HepG2 (cell line): ENCODE measurements around the gene ST3GAL4. TPM values are rescaled to one million over a fixed set of nuclear protein-coding genes. Genes with fewer than 3 reads are reported as not detected.

ENCODE experiments used
- ATAC-seq: fragments of 200-7000 bp; cut with Tn5 transposase; 3 replicates; pipeline ENCODE4 v1.9.1; 2020; ENCODE audit warnings: mild to moderate bottlenecking, moderate library complexity
- BruUV-seq: library from RNA; stranded (reverse); fragments of 400-500 nt; replicated peaks from 2 replicates; lab custom pipeline; 2021; lab: Mats Ljungman, UMichigan
- CTCF ChIA-PET: fragments of 300-600 bp; formaldehyde crosslinking; extraction: SDS; loops from one replicate; lab custom pipeline; 2021; ENCODE audit warnings: low total read pairs, inconsistent platforms, low intra/inter-chr PET ratio; lab: Yijun Ruan, JAX
- POLR2A ChIA-PET: fragments of 350-600 bp; sonication (Branson Sonifier 250); formaldehyde crosslinking; loops from one replicate; lab custom pipeline; 2020; ENCODE audit warnings: antibody characterized with exemption, inconsistent platforms; lab: Yijun Ruan, JAX
- DNase-seq: peaks from one replicate; pipeline ENCODE4 v3.0.0-alpha.2; 2015; ENCODE audit warnings: low spot score
- FAIRE-seq: peaks from 3 replicates; lab custom pipeline; 2011; peaks lifted over from hg19 to GRCh38; lab: Jason Lieb, UNC
- H2AFZ ChIP-seq: one replicate; pipeline ENCODE4 v1.6.1; 2011; ENCODE audit warnings: low read length, inconsistent platforms
- H3K27ac ChIP-seq: fragments of 300-600 bp; 3 replicates; pipeline ENCODE4 v1.8.0; 2011; ENCODE audit warnings: mixed run types, mild to moderate bottlenecking, mixed read lengths, low read length, inconsistent platforms; ENCODE audit not compliant: insufficient read depth; ENCODE audit errors: extremely low read length
- H3K27me3 ChIP-seq, 2 experiments: fragments of 200-600 bp in 1 of 2; 2 replicates in 1 of 2; 3 replicates in 1 of 2; pipeline versions ENCODE4 v1.6.0 to v1.8.0; 2011; ENCODE audit warnings: low read length in 2 of 2, mild to moderate bottlenecking in 2 of 2, moderate library complexity in 2 of 2, inconsistent platforms in 1 of 2; ENCODE audit not compliant: insufficient read depth in 2 of 2, control insufficient read depth in 1 of 2
- H3K36me3 ChIP-seq, 2 experiments: fragments of 200-600 bp in 1 of 2; replicated peaks in 1 of 2; 2 replicates in 1 of 2; 3 replicates in 1 of 2; pipeline versions ENCODE4 v1.5.1 to v1.8.0; 2011; ENCODE audit warnings: low read length in 2 of 2, inconsistent platforms in 1 of 2; ENCODE audit not compliant: insufficient read depth in 2 of 2, control insufficient read depth in 1 of 2
- H3K4me1 ChIP-seq: 2 replicates; pipeline ENCODE4 v1.5.1; 2012; ENCODE audit warnings: low read length, inconsistent platforms; ENCODE audit not compliant: insufficient read depth
- H3K4me2 ChIP-seq: 2 replicates; pipeline ENCODE4 v1.6.0; 2011; ENCODE audit warnings: low read depth, low read length, inconsistent platforms
- H3K4me3 ChIP-seq, 3 experiments: fragments of 200-600 bp in 1 of 3; sonication (generic), shearing (Covaris generic) in 1 of 3; replicated peaks in 1 of 3; 2 replicates each; pipeline ENCODE4 v1.5.1; 2011 to 2016; ENCODE audit warnings: low read length in 3 of 3, inconsistent platforms in 2 of 3, low read depth in 2 of 3, mild to moderate bottlenecking in 2 of 3, control low read depth in 1 of 3, mixed read lengths in 1 of 3; ENCODE audit not compliant: insufficient read depth in 1 of 3
- H3K79me2 ChIP-seq: one replicate; pipeline ENCODE4 v1.6.1; 2011; ENCODE audit warnings: low read length, inconsistent platforms; ENCODE audit not compliant: insufficient read depth
- H3K9ac ChIP-seq: 2 replicates; pipeline ENCODE4 v1.6.0; 2011; ENCODE audit warnings: mild to moderate bottlenecking, low read depth, low read length, inconsistent platforms; ENCODE audit not compliant: insufficient read depth
- H3K9me3 ChIP-seq: 2 replicates; pipeline ENCODE4 v1.5.1; 2012; ENCODE audit warnings: mild to moderate bottlenecking, low read length
- H4K20me1 ChIP-seq: 2 replicates; pipeline ENCODE4 v1.6.0; 2011; ENCODE audit warnings: inconsistent platforms, mild to moderate bottlenecking, low read length, moderate library complexity; ENCODE audit not compliant: insufficient read depth
- MAFF ChIP-seq: IDR thresholded peaks from 2 replicates; pipeline ENCODE4 v1.6.1; 2011; ENCODE audit warnings: low read depth, low read length, improper control_type of control experiment
- MAFK ChIP-seq, 2 experiments: IDR thresholded peaks in 1 of 2; conservative IDR thresholded peaks in 1 of 2; 2 replicates each; pipeline ENCODE4 v1.6.1; 2011; ENCODE audit warnings: improper control_type of control experiment in 2 of 2, low read length in 2 of 2
- PRDM10 ChIP-seq: sonication (generic); formaldehyde crosslinking; IDR thresholded peaks from 2 replicates; pipeline ENCODE4 v1.4.0; 2020; ENCODE audit warnings: low read depth, missing genetic modification reagents
- SCMH1 ChIP-seq: sonication (generic); formaldehyde crosslinking; IDR thresholded peaks from 2 replicates; pipeline ENCODE4 v1.9.0; 2021; ENCODE audit warnings: missing genetic modification reagents, mild to moderate bottlenecking, borderline replicate concordance
- TARDBP ChIP-seq: sonication (generic); formaldehyde crosslinking; IDR thresholded peaks from 2 replicates; pipeline ENCODE4 v1.8.0; 2022; ENCODE audit warnings: mild to moderate bottlenecking, missing genetic modification reagents
- ZNF746 ChIP-seq: sonication (generic); formaldehyde crosslinking; IDR thresholded peaks from 2 replicates; pipeline ENCODE4 v1.8.0; 2022; ENCODE audit warnings: mild to moderate bottlenecking, missing genetic modification reagents
- WGBS: methylation state at CpG from one replicate; pipeline ENCODE4 v1.1.6; 2017; ENCODE audit warnings: low lambda C conversion rate; 5-methylcytosine and 5-hydroxymethylcytosine counted together
- in situ Hi-C: cut with HindIII; loops from 2 replicates; pipeline ENCODE4 v1.10.0; 2017; ENCODE audit warnings: low pct_unique_long_range_greater_than_20kb; ENCODE audit not compliant: extremely low pct_ligation_motif_present
- intact Hi-C: fragments of 100-400 bp; cut with micrococcal nuclease; formaldehyde crosslinking; loops from one replicate; pipeline ENCODE4 v1.10.0; 2022; ENCODE audit not compliant: unreplicated experiment
- polyA plus RNA-seq, 8 experiments: library from polyadenylated mRNA; depleted of rRNA in 3 of 8; stranded (reverse) in 7 of 8; unstranded in 1 of 8; fragments of >200 nt; fragmentation: Illumina TruSeq in 4 of 8; extraction: Trizol in 4 of 8; gene quantifications; 2 replicates each; pipeline versions ENCODE4 v1.2.1 to v1.2.3, GENCODE V29; 2011 to 2016; ENCODE audit warnings: low read depth in 4 of 8, missing spikeins in 1 of 8, mixed read lengths in 1 of 8; ENCODE audit not compliant: insufficient read depth in 1 of 8
- total RNA-seq, 5 experiments: library from RNA; depleted of rRNA; stranded (reverse); fragments of >200 nt; fragmentation: Illumina TruSeq; extraction: Trizol; gene quantifications; 2 replicates each; pipeline ENCODE4 v1.2.3, GENCODE V29; 2016; ENCODE audit warnings: low read depth in 1 of 5

ST3GAL4 gene
- total and polyA plus RNA-seq, 2 of the 13 experiments (the other 11 are each of a cell fraction or from before 2014, with no cell fraction given) = 9.1 to 13.3 TPM

GRCh38 chr11:126348806-126349582 lies 6.5 kb upstream of the ST3GAL4 start:
- POLR2A ChIA-PET = no interaction called here
- H2AFZ ChIP-seq = no peak overlapping the region
- FAIRE-seq = no peak
- 96% methylated on average over 8 of the region's 8 CpGs for WGBS
- DNase-seq = no peak
- H3K4me3 ChIP-seq = no peak overlapping the region
- CTCF ChIA-PET = no interaction called here
- H3K79me2 ChIP-seq = no peaks in the 10 kb centered on the region
- ATAC-seq = no peak
- no peak overlapping the region for H3K4me2 ChIP-seq
- H3K4me1 ChIP-seq = peaks cover 30% of the 10 kb centered on the region
- no TSS peak for BruUV-seq
- H3K9me3 ChIP-seq = no peaks in the 10 kb centered on the region
- H3K27me3 ChIP-seq = no peaks in the 10 kb centered on the region
- peak; percentile 43 to 68; a peak in 3 of 4 replicates for TF ChIP-seq MAFK (conservative IDR thresholded peaks at IDR 0.05 in 1 of 2, IDR thresholded peaks at IDR 0.05 in 1 of 2; ENCODE audit: low read length in 2 of 2)
- TF ChIP-seq SCMH1 (CRISPR knock-in tag) = no peak
- TF ChIP-seq MAFF = peak; percentile 26; the same call in 1 of the 2 replicates
- TF ChIP-seq, all 625 proteins: peak for 2
- in situ Hi-C loops (no loop called here), intact Hi-C loops (no loop called here)
- no peak overlapping the region for H3K27ac ChIP-seq
- peaks cover 3 to 10% of the 10 kb centered on the region in 2 experiments; a peak in 3 of 5 replicates for H3K36me3 ChIP-seq
- H3K9ac ChIP-seq = no peak overlapping the region
- H4K20me1 ChIP-seq = no peaks in the 10 kb centered on the region

GRCh38 chr11:126350836-126351235 lies 4.7 kb upstream of the ST3GAL4 start:
- H3K4me1 ChIP-seq = peaks cover 32% of the 10 kb centered on the region
- 90% methylated on average over 5 of the region's 5 CpGs for WGBS
- H4K20me1 ChIP-seq = no peaks in the 10 kb centered on the region
- ChIA-PET POLR2A (no interaction called here), CTCF (no interaction called here)
- ATAC-seq = no peak
- DNase-seq = no peak
- no peaks in the 10 kb centered on the region for H3K36me3 ChIP-seq
- no peak overlapping the region for H3K9ac ChIP-seq
- no peaks in the 10 kb centered on the region for H3K9me3 ChIP-seq
- intact Hi-C loops (no loop called here), in situ Hi-C loops (no loop called here)
- peaks cover 3% of the 10 kb centered on the region for H3K79me2 ChIP-seq
- H3K27me3 ChIP-seq = no peaks in the 10 kb centered on the region; a peak in 1 of 5 replicates
- H3K4me3 ChIP-seq = no peak overlapping the region
- no peak overlapping the region for H2AFZ ChIP-seq
- BruUV-seq = no TSS peak
- no peak for FAIRE-seq
- no peak overlapping the region for H3K27ac ChIP-seq
- no peak overlapping the region for H3K4me2 ChIP-seq
- TF ChIP-seq ZNF746 (CRISPR knock-in tag) (no peak), PRDM10 (CRISPR knock-in tag) (no peak), TARDBP (CRISPR knock-in tag) (no peak)
